ENCODE data around the gene LPP. TPM values are rescaled to one million over a fixed set of nuclear protein-coding genes. Genes with fewer than 3 reads are reported as not detected.

LPP gene
- total and polyA plus RNA-seq, 2 of the 13 experiments (the other 11 are each of a cell fraction or from before 2014, with no cell fraction given), result 19.2 to 29.9 TPM

DNA sequence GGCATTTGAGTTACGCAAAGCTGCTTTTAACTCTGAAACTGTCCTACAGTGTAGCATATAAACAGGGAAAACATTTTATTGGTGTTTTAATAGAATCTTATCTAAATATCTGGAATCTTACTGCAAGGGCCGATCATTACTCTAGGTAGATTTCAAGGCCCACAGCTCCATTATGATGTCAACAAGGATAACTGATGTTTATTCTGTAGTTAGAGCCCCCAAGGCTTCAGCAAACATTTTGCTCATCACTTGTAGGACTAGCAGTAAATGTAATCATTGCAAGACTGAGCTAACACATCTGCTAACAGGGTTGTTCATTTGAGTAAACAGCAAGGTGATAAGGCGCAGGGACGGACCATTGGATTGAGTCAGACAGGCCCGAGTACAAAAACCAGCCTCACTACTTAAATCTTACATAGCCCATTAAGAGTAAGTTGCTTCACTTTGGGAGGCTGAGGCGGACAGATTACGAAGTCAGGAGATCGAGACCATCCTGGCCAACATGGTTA lies 685.3 kb downstream of the LPP start (continued):
- TF ChIP-seq, protein P1, sequence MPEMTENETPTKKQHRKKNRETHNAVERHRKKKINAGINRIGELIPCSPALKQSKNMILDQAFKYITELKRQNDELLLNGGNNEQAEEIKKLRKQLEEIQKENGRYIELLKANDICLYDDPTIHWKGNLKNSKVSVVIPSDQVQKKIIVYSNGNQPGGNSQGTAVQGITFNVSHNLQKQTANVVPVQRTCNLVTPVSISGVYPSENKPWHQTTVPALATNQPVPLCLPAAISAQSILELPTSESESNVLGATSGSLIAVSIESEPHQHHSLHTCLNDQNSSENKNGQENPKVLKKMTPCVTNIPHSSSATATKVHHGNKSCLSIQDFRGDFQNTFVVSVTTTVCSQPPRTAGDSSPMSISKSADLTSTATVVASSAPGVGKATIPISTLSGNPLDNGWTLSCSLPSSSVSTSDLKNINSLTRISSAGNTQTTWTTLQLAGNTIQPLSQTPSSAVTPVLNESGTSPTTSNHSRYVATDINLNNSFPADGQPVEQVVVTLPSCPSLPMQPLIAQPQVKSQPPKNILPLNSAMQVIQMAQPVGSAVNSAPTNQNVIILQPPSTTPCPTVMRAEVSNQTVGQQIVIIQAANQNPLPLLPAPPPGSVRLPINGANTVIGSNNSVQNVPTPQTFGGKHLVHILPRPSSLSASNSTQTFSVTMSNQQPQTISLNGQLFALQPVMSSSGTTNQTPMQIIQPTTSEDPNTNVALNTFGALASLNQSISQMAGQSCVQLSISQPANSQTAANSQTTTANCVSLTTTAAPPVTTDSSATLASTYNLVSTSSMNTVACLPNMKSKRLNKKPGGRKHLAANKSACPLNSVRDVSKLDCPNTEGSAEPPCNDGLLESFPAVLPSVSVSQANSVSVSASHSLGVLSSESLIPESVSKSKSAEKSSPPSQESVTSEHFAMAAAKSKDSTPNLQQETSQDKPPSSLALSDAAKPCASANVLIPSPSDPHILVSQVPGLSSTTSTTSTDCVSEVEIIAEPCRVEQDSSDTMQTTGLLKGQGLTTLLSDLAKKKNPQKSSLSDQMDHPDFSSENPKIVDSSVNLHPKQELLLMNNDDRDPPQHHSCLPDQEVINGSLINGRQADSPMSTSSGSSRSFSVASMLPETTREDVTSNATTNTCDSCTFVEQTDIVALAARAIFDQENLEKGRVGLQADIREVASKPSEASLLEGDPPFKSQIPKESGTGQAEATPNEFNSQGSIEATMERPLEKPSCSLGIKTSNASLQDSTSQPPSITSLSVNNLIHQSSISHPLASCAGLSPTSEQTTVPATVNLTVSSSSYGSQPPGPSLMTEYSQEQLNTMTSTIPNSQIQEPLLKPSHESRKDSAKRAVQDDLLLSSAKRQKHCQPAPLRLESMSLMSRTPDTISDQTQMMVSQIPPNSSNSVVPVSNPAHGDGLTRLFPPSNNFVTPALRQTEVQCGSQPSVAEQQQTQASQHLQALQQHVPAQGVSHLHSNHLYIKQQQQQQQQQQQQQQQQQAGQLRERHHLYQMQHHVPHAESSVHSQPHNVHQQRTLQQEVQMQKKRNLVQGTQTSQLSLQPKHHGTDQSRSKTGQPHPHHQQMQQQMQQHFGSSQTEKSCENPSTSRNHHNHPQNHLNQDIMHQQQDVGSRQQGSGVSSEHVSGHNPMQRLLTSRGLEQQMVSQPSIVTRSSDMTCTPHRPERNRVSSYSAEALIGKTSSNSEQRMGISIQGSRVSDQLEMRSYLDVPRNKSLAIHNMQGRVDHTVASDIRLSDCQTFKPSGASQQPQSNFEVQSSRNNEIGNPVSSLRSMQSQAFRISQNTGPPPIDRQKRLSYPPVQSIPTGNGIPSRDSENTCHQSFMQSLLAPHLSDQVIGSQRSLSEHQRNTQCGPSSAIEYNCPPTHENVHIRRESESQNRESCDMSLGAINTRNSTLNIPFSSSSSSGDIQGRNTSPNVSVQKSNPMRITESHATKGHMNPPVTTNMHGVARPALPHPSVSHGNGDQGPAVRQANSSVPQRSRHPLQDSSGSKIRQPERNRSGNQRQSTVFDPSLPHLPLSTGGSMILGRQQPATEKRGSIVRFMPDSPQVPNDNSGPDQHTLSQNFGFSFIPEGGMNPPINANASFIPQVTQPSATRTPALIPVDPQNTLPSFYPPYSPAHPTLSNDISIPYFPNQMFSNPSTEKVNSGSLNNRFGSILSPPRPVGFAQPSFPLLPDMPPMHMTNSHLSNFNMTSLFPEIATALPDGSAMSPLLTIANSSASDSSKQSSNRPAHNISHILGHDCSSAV (CRISPR knock-in tag; IDR thresholded peaks at IDR 0.05; ENCODE audit: borderline replicate concordance), result no peak
- TF ChIP-seq MAFF (IDR thresholded peaks at IDR 0.05; ENCODE audit: low read depth, low read length), result peak; percentile 20; the same call in 1 of the 2 replicates
- TF ChIP-seq ZNF33A (CRISPR knock-in tag; IDR thresholded peaks at IDR 0.05; ENCODE audit: borderline replicate concordance), result no peak
- TF ChIP-seq, protein P2, sequence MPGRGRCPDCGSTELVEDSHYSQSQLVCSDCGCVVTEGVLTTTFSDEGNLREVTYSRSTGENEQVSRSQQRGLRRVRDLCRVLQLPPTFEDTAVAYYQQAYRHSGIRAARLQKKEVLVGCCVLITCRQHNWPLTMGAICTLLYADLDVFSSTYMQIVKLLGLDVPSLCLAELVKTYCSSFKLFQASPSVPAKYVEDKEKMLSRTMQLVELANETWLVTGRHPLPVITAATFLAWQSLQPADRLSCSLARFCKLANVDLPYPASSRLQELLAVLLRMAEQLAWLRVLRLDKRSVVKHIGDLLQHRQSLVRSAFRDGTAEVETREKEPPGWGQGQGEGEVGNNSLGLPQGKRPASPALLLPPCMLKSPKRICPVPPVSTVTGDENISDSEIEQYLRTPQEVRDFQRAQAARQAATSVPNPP (CRISPR knock-in tag; IDR thresholded peaks at IDR 0.05), result 0 out of 2 replicates have a peak, but pooled peaks have one; percentile 67
- TF ChIP-seq JUND (CRISPR knock-in tag; IDR thresholded peaks at IDR 0.05), result peak; percentile 83
- TF ChIP-seq CCAR2 (optimal IDR thresholded peaks at IDR 0.05; ENCODE audit: low read depth, low read length), result no peak
- no peak for TF ChIP-seq SRF (IDR thresholded peaks at IDR 0.05; ENCODE audit: low read depth, low read length)
- TF ChIP-seq SUZ12 (IDR thresholded peaks at IDR 0.05; ENCODE audit: low read depth, low read length), result no peak
- TF ChIP-seq TMF1 (CRISPR knock-in tag; IDR thresholded peaks at IDR 0.05; ENCODE audit: low read depth), result no peak
- TF ChIP-seq ZNF12 (CRISPR knock-in tag; IDR thresholded peaks at IDR 0.05), result peak; percentile 74; the same call in 1 of the 2 replicates
- TF ChIP-seq ZBTB3 (CRISPR knock-in tag; IDR thresholded peaks at IDR 0.05; ENCODE audit: borderline replicate concordance, low read depth), result no peak
- no peak; the same call in 1 of the 2 replicates for TF ChIP-seq ZNF740 (CRISPR knock-in tag; IDR thresholded peaks at IDR 0.05)
- no peak for TF ChIP-seq AKNA (CRISPR knock-in tag; IDR thresholded peaks at IDR 0.05; ENCODE audit: borderline replicate concordance)
- no peak for TF ChIP-seq ZNF546 (CRISPR knock-in tag; conservative IDR thresholded peaks at IDR 0.05)
- no peak for TF ChIP-seq ETV6 (CRISPR knock-in tag; conservative IDR thresholded peaks at IDR 0.05)
- TF ChIP-seq NFYC (CRISPR knock-in tag; IDR thresholded peaks at IDR 0.05), result no peak
